ENCODE results near the gene HLCS. TPM values are rescaled to one million over a fixed set of nuclear protein-coding genes. Genes with fewer than 3 reads are reported as not detected.

HLCS gene
- polyA plus RNA-seq, 1 of the 3 experiments (the other 2 are of a cell fraction), result 13.0 TPM

DNA sequence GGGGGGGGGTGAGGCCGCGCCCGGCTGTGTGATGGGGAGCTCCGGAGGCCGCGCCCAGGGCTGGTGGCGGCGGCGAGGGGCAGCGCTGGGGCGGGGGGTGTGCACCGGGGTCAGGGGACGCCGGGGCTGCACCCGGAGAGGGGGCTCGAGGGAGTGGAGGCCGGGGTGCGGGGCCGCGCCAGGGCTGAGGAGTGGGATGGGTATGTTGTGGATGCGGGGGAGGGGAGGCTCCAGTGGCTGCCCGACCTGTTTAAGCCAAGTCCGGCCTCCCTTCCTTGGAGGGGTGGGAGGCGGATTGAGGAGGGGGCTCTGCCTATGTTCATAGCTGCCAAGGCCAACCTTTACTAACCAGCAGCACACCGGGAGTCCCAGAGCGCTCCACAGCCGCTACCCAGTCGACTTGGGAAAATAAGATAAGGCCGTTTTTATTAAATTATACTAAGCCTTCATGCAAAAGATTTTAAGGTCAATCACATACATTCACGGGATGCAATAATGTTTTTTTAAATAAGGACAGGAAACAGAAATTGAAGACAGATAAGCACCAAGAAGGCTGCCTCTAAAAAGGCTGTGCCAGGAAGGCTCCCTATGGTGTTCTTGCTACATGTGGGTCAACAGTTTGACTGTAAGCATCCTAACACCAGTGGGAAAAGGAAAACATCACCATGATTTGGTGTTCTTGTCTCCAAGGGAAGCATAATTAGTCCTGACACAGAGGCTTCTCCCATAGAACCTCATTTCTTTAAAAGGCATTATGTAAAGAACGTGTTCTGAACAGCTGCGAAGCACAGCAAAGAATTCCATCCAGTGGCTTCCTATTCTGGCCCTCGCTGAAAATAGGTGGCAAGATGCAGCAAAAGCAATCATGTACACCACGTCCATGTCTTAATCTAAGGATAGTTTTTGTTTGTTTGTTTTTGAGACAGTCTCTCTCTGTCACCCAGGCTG is 626 bp upstream of the HLCS start:
- Histone ChIP-seq H3K27me3 (ENCODE audit: insufficient read depth) (no peaks in the 10 kb centered on the region), H3K9me3 (no peaks in the 10 kb centered on the region), H3K9me2 (no peaks in the 10 kb centered on the region), H3K79me2 (ENCODE audit: insufficient read depth) (peaks cover 16% of the 10 kb centered on the region), H3K9ac (peak overlapping the region; percentile 75), H4K20me1 (ENCODE audit: insufficient read depth) (no peaks in the 10 kb centered on the region), H3K4me2 (peak overlapping the region; percentile 80), H3K36me3 (replicated peaks in 1 of 2; ENCODE audit: control insufficient read depth in 1 of 2, insufficient read depth in 2 of 2, low read length in 1 of 2) (peaks cover 3 to 7% of the 10 kb centered on the region in 2 experiments), H3K4me3 (ENCODE audit: low read depth in 2 of 2, low read length in 1 of 2) (peak overlapping the region; percentile 64 to 73), H2AFZ (ENCODE audit: low read depth) (peak overlapping the region; percentile 77), H3K27ac (ENCODE audit: low read depth in 2 of 2, low read length in 1 of 2) (peak overlapping the region; percentile 57 to 67), H3F3A (replicated peaks; ENCODE audit: insufficient read depth) (peaks cover 2% of the 10 kb centered on the region), H3K4me1 (ENCODE audit: control insufficient read depth in 1 of 2, insufficient read depth in 2 of 2, low read depth in 1 of 2, low read length in 1 of 2) (peaks cover 3 to 12% of the 10 kb centered on the region in 2 experiments; a peak in 2 of 4 replicates)
- WGBS (ENCODE audit: low lambda C conversion rate), result 32% methylated on average over 14 of the region's 34 CpGs
- no peak for DNase-seq
- CTCF ChIA-PET, result interaction anchor here (0.6 to 6.0 kb wide), 9 partner anchors 10 to 336 kb away, joined by 3 to 38 read pairs (median 4); no protein-coding TSS in a partner anchor
- POLR2A ChIA-PET, result interaction anchor here (0.9 to 2.3 kb wide), 4 partner anchors 10 to 23 kb away, joined by 3 to 10 read pairs (median 3); no protein-coding TSS in a partner anchor
- TF ChIP-seq TEAD4 (IDR thresholded peaks at IDR 0.05; ENCODE audit: borderline replicate concordance, insufficient read depth) (no peak), MXI1 (IDR thresholded peaks at IDR 0.05; ENCODE audit: low read depth, low read length) (peak; percentile 9; the same call in 1 of the 2 replicates)

DNA sequence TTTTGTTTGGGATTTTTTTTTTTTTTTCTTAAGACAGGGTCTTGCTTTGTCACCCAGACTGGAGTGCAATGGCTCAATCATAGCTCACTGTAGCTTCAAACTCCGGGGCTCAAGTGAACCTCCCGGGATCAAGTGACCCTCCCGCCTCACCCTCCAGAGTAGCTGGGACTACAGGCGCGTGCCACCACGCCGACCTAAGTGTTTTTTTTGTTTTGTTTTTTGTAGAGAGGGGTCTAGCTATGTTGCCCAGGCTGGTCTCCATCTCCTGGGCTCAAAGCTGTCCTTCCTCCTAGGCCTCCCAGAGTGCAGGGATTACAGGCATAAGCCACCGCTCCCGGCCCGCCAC is 776 bp downstream of the HLCS start:
- H3K9me3 ChIP-seq, result no peaks in the 10 kb centered on the region
- peak overlapping the region; percentile 64 to 87 for H3K4me3 ChIP-seq (ENCODE audit: low read depth in 2 of 2, low read length in 1 of 2)
- no peaks in the 10 kb centered on the region for H3K27me3 ChIP-seq (ENCODE audit: insufficient read depth)
- no peaks in the 10 kb centered on the region for H3K9me2 ChIP-seq
- peak overlapping the region; percentile 96 for H3K4me2 ChIP-seq
- no peak for DNase-seq
- H3F3A ChIP-seq (replicated peaks; ENCODE audit: insufficient read depth), result peaks cover 2% of the 10 kb centered on the region
- peaks cover 5 to 19% of the 10 kb centered on the region in 2 experiments for H3K36me3 ChIP-seq (replicated peaks in 1 of 2; ENCODE audit: control insufficient read depth in 1 of 2, insufficient read depth in 2 of 2, low read length in 1 of 2)
- no peak for TF ChIP-seq POLR2AphosphoS5 (IDR thresholded peaks at IDR 0.05; ENCODE audit: low read depth, low read length)
- TF ChIP-seq, protein P1, sequence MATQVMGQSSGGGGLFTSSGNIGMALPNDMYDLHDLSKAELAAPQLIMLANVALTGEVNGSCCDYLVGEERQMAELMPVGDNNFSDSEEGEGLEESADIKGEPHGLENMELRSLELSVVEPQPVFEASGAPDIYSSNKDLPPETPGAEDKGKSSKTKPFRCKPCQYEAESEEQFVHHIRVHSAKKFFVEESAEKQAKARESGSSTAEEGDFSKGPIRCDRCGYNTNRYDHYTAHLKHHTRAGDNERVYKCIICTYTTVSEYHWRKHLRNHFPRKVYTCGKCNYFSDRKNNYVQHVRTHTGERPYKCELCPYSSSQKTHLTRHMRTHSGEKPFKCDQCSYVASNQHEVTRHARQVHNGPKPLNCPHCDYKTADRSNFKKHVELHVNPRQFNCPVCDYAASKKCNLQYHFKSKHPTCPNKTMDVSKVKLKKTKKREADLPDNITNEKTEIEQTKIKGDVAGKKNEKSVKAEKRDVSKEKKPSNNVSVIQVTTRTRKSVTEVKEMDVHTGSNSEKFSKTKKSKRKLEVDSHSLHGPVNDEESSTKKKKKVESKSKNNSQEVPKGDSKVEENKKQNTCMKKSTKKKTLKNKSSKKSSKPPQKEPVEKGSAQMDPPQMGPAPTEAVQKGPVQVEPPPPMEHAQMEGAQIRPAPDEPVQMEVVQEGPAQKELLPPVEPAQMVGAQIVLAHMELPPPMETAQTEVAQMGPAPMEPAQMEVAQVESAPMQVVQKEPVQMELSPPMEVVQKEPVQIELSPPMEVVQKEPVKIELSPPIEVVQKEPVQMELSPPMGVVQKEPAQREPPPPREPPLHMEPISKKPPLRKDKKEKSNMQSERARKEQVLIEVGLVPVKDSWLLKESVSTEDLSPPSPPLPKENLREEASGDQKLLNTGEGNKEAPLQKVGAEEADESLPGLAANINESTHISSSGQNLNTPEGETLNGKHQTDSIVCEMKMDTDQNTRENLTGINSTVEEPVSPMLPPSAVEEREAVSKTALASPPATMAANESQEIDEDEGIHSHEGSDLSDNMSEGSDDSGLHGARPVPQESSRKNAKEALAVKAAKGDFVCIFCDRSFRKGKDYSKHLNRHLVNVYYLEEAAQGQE (IDR thresholded peaks at IDR 0.05; ENCODE audit: low read depth, low read length), result no peak
- TF ChIP-seq, protein P2, sequence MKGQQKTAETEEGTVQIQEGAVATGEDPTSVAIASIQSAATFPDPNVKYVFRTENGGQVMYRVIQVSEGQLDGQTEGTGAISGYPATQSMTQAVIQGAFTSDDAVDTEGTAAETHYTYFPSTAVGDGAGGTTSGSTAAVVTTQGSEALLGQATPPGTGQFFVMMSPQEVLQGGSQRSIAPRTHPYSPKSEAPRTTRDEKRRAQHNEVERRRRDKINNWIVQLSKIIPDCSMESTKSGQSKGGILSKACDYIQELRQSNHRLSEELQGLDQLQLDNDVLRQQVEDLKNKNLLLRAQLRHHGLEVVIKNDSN (IDR thresholded peaks at IDR 0.05; ENCODE audit: borderline replicate concordance, low read depth), result no peak
- no peak for TF ChIP-seq MEF2A (IDR thresholded peaks at IDR 0.05; ENCODE audit: borderline replicate concordance, low read depth)
- peak overlapping the region; percentile 64 for H2AFZ ChIP-seq (ENCODE audit: low read depth)
- peak overlapping the region; percentile 80 for H3K9ac ChIP-seq
- H4K20me1 ChIP-seq (ENCODE audit: insufficient read depth), result no peaks in the 10 kb centered on the region
- WGBS (ENCODE audit: low lambda C conversion rate), result 46% methylated on average over 9 of the region's 10 CpGs
- peak overlapping the region; percentile 40 to 74; a peak in 3 of 4 replicates for H3K27ac ChIP-seq (ENCODE audit: low read depth in 2 of 2, low read length in 1 of 2)
- H3K79me2 ChIP-seq (ENCODE audit: insufficient read depth), result peaks cover 16% of the 10 kb centered on the region
- POLR2A ChIA-PET, result interaction anchor here (0.8 to 2.3 kb wide), 2 partner anchors 11 to 24 kb away, joined by 3 to 10 read pairs; no protein-coding TSS in a partner anchor
- CTCF ChIA-PET, result interaction anchor here (1.1 to 6.0 kb wide), 6 partner anchors 12 to 35 kb away, joined by 3 to 38 read pairs (median 7); no protein-coding TSS in a partner anchor
- H3K4me1 ChIP-seq (ENCODE audit: control insufficient read depth in 1 of 2, insufficient read depth in 2 of 2, low read depth in 1 of 2, low read length in 1 of 2), result peaks cover 3 to 12% of the 10 kb centered on the region in 2 experiments; a peak in 2 of 4 replicates
